ENCODE data around the gene DBNL.

DBNL gene

GRCh38 chr7:44110719-44111635 is 66.5 kb downstream of the DBNL start:
- no peak for TF ChIP-seq POLR2A (IDR thresholded peaks at IDR 0.05; ENCODE audit: low read depth, low read length)
- no peak for FAIRE-seq
- no peak for DNase-seq (ENCODE audit: insufficient read length, low spot score)

Data from H54 (cell line).